Liver (tissue), 3 donors: ENCODE results near the gene ANXA10.

Experiments used
- EGR1 ChIP-seq, 2 donors: IDR thresholded peaks; 2 replicates each; pipeline ENCODE4 v1.6.1; 2016 to 2018; ENCODE audit warnings: antibody characterized with exemption in 2 of 2, low read depth in 2 of 2
- GABPA ChIP-seq, 2 donors: IDR thresholded peaks in 1 of 2; conservative IDR thresholded peaks in 1 of 2; 2 replicates each; pipeline ENCODE4 v1.6.1; 2016; ENCODE audit warnings: antibody characterized with exemption in 2 of 2, mild to moderate bottlenecking in 1 of 2, moderate library complexity in 1 of 2
- RAD21 ChIP-seq, 2 donors: IDR thresholded peaks; 2 replicates each; pipeline ENCODE4 v1.6.1; 2016; ENCODE audit warnings: antibody characterized with exemption in 2 of 2, mild to moderate bottlenecking in 2 of 2
- YY1 ChIP-seq: IDR thresholded peaks from 2 replicates; pipeline ENCODE4 v1.6.1; 2016; ENCODE audit warnings: antibody characterized with exemption, mild to moderate bottlenecking
- TF ChIP-seq, protein P1 (sequence below): fragments of 150-350 bp; IDR thresholded peaks from 2 replicates; pipeline ENCODE4 v1.5.1; 2017; ENCODE audit warnings: improper control_type of control experiment, low read depth, low read length; ENCODE audit not compliant: missing input control
- TF ChIP-seq, protein P2 (sequence below): IDR thresholded peaks from 2 replicates; pipeline ENCODE4 v1.6.1; 2016; ENCODE audit warnings: antibody characterized with exemption
- TF ChIP-seq, protein P3 (sequence below): IDR thresholded peaks from 2 replicates; pipeline ENCODE4 v1.6.1; 2016; ENCODE audit warnings: antibody characterized with exemption
- donor health status: healthy.
- donor health status: healthy.

DNA sequence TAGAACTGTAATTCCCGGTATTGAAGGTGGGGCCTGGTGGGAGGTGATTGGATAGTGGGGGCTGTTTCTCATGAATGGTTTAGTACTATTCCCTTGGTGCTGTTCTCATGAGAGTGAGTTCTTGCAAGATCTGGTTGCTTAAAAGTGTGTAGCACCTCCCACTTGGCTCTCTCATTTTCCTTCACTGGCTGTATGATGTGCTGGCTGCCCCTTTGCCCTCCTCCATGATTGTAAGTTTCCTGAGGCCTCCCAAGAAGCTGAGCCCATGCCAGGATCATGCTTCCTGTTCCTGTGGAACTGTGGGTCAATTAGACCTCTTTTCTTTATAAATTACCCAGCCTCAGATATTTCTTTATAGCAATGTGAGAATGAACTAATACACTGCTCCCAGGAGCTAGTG is 8.7 kb downstream of the ANXA10 start:
- no peak for TF ChIP-seq YY1
- TF ChIP-seq, protein P1, sequence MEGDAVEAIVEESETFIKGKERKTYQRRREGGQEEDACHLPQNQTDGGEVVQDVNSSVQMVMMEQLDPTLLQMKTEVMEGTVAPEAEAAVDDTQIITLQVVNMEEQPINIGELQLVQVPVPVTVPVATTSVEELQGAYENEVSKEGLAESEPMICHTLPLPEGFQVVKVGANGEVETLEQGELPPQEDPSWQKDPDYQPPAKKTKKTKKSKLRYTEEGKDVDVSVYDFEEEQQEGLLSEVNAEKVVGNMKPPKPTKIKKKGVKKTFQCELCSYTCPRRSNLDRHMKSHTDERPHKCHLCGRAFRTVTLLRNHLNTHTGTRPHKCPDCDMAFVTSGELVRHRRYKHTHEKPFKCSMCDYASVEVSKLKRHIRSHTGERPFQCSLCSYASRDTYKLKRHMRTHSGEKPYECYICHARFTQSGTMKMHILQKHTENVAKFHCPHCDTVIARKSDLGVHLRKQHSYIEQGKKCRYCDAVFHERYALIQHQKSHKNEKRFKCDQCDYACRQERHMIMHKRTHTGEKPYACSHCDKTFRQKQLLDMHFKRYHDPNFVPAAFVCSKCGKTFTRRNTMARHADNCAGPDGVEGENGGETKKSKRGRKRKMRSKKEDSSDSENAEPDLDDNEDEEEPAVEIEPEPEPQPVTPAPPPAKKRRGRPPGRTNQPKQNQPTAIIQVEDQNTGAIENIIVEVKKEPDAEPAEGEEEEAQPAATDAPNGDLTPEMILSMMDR = no peak
- no peak for TF ChIP-seq RAD21 (IDR thresholded peaks at IDR 0.05)
- no peak for TF ChIP-seq EGR1 (IDR thresholded peaks at IDR 0.05; ENCODE audit: low read depth in 2 of 2)
- TF ChIP-seq, protein P2, sequence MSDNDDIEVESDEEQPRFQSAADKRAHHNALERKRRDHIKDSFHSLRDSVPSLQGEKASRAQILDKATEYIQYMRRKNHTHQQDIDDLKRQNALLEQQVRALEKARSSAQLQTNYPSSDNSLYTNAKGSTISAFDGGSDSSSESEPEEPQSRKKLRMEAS = no peak
- TF ChIP-seq GABPA (IDR thresholded peaks at IDR 0.05 in 1 of 2, conservative IDR thresholded peaks at IDR 0.05 in 1 of 2) = no peak
- TF ChIP-seq, protein P3, sequence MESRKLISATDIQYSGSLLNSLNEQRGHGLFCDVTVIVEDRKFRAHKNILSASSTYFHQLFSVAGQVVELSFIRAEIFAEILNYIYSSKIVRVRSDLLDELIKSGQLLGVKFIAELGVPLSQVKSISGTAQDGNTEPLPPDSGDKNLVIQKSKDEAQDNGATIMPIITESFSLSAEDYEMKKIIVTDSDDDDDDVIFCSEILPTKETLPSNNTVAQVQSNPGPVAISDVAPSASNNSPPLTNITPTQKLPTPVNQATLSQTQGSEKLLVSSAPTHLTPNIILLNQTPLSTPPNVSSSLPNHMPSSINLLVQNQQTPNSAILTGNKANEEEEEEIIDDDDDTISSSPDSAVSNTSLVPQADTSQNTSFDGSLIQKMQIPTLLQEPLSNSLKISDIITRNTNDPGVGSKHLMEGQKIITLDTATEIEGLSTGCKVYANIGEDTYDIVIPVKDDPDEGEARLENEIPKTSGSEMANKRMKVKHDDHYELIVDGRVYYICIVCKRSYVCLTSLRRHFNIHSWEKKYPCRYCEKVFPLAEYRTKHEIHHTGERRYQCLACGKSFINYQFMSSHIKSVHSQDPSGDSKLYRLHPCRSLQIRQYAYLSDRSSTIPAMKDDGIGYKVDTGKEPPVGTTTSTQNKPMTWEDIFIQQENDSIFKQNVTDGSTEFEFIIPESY = no peak
